Natural killer cell (primary cell): Measurements from ENCODE around the gene HOXD10. TPM values are rescaled to one million over a fixed set of nuclear protein-coding genes. Genes with fewer than 3 reads are reported as not detected.

Source experiments
- ATAC-seq, 3 donors: fragments of 150-1000 bp in 2 of 3; fragments of 200-7000 bp in 1 of 3; cut with Tn5 transposase; 1 replicate in 1 of 3; 2 replicates in 2 of 3; pipeline ENCODE4 v1.10.0; 2021; ENCODE audit warnings: mild to moderate bottlenecking in 2 of 3, moderate library complexity in 2 of 3
- DNase-seq, 2 donors: peaks; one replicate each; pipeline versions ENCODE4 v3.0.0 to v3.0.0-alpha.2; 2013 to 2021; ENCODE audit warnings: mixed read lengths in 1 of 2
- H3K27ac ChIP-seq: one replicate; pipeline ENCODE4 v1.5.1; 2013; ENCODE audit warnings: mild to moderate bottlenecking, low read length
- H3K27me3 ChIP-seq: one replicate; pipeline ENCODE4 v1.6.1; 2013; ENCODE audit warnings: low read length; ENCODE audit not compliant: control insufficient read depth, insufficient read depth
- H3K36me3 ChIP-seq: one replicate; pipeline ENCODE4 v1.6.1; 2013; ENCODE audit warnings: low read length; ENCODE audit not compliant: control insufficient read depth, insufficient read depth
- H3K4me1 ChIP-seq: one replicate; pipeline ENCODE4 v1.6.1; 2013; ENCODE audit warnings: low read length; ENCODE audit not compliant: control insufficient read depth, insufficient read depth
- H3K4me3 ChIP-seq: one replicate; pipeline ENCODE4 v1.5.1; 2013; ENCODE audit warnings: low read length
- H3K9me3 ChIP-seq: one replicate; pipeline ENCODE4 v1.6.1; 2013; ENCODE audit warnings: low read length; ENCODE audit not compliant: control insufficient read depth, insufficient read depth
- H3K27ac Mint-ChIP-seq, 2 donors: one replicate each; pipeline ENCODE4 v1.8.0; 2022; ENCODE audit warnings: mild to moderate bottlenecking in 2 of 2, mixed read lengths in 2 of 2, moderate library complexity in 1 of 2
- H3K27me3 Mint-ChIP-seq, 2 donors: one replicate each; pipeline ENCODE4 v1.8.0; 2022; ENCODE audit warnings: low read depth in 2 of 2, mixed read lengths in 2 of 2
- H3K36me3 Mint-ChIP-seq: one replicate; pipeline ENCODE4 v1.8.0; 2022; ENCODE audit warnings: mixed read lengths
- H3K4me1 Mint-ChIP-seq, 2 donors: one replicate each; pipeline ENCODE4 v1.8.0; 2022; ENCODE audit warnings: mixed read lengths in 2 of 2
- H3K4me3 Mint-ChIP-seq: one replicate; pipeline ENCODE4 v1.8.0; 2022; ENCODE audit warnings: mild to moderate bottlenecking, moderate library complexity, mixed read lengths
- H3K9me3 Mint-ChIP-seq, 2 donors: one replicate each; pipeline ENCODE4 v1.8.0; 2022; ENCODE audit warnings: mixed read lengths in 2 of 2
- CTCF ChIP-seq: fragments of 200-600 bp; IDR thresholded peaks from one replicate; pipeline ENCODE4 v1.8.0; 2022; ENCODE audit warnings: antibody characterized with exemption
- WGBS: methylation state at CpG from one replicate; pipeline ENCODE4 v1.1.7; 2013; ENCODE audit warnings: missing lambda C conversion rate; ENCODE audit not compliant: insufficient coverage; 5-methylcytosine and 5-hydroxymethylcytosine counted together
- intact Hi-C: fragments of 100-400 bp; cut with micrococcal nuclease; formaldehyde crosslinking; loops from one replicate; pipeline ENCODE4 v1.14.2; 2022
- total RNA-seq, 4 donors: library from RNA; stranded (reverse); fragments of 120-200 nt in 1 of 4; gene quantifications; one replicate each; pipeline versions ENCODE4 v1.2.3 to v1.2.4, GENCODE V29; 2013 to 2022

HOXD10 gene
- total RNA-seq, 3 donors from 2014 or later (not counting 1 experiment from before 2014, with no cell fraction given): not detected

GRCh38 chr2:176071330-176072291, 45.0 kb upstream of the HOXD10 start:
- ATAC-seq: no peak
- intact Hi-C loops: loop anchor here (5.0 kb wide), 1 partner anchor 1734 kb away; no protein-coding TSS in a partner anchor
- no peaks in the 10 kb centered on the region for H3K36me3 ChIP-seq
- peaks cover 6% of the 10 kb centered on the region for H3K4me1 ChIP-seq
- Mint-ChIP-seq H3K27ac (no peak overlapping the region), H3K4me1 (no peaks in the 10 kb centered on the region), H3K9me3 (peaks cover 0 to 2% of the 10 kb centered on the region in 2 donors), H3K27me3 (peaks cover 66 to 74% of the 10 kb centered on the region in 2 donors), H3K4me3 (no peak overlapping the region), H3K36me3 (peaks cover 12% of the 10 kb centered on the region)
- no peak overlapping the region for H3K27ac ChIP-seq
- 8% methylated on average over 57 of the region's 58 CpGs for whole genome bisulfite sequencing
- H3K4me3 ChIP-seq: no peak overlapping the region
- peaks cover 7% of the 10 kb centered on the region for H3K9me3 ChIP-seq
- TF ChIP-seq CTCF: no peak
- no peak for DNase-seq
- H3K27me3 ChIP-seq: peaks cover 62% of the 10 kb centered on the region

- DNase-seq: no peak
- Mint-ChIP-seq H3K4me1 (no peaks in the 10 kb centered on the region), H3K36me3 (peaks cover 12% of the 10 kb centered on the region), H3K4me3 (no peak overlapping the region), H3K9me3 (peaks cover 0 to 3% of the 10 kb centered on the region in 2 donors), H3K27ac (no peak overlapping the region), H3K27me3 (peaks cover 69 to 73% of the 10 kb centered on the region in 2 donors)
- WGBS: 39% methylated on average over 4 of the region's 5 CpGs
- Histone ChIP-seq H3K9me3 (peaks cover 7% of the 10 kb centered on the region), H3K27ac (no peak overlapping the region), H3K4me3 (no peak overlapping the region), H3K4me1 (no peaks in the 10 kb centered on the region), H3K36me3 (no peaks in the 10 kb centered on the region), H3K27me3 (peaks cover 63% of the 10 kb centered on the region)
- no peak for TF ChIP-seq CTCF
- no peak for ATAC-seq
- intact Hi-C loops: loop anchor here (5.0 kb wide), 1 partner anchor 1735 kb away; no protein-coding TSS in a partner anchor
Measured at GRCh38 chr2:176072292-176072669, 44.3 kb upstream of the HOXD10 start.

- DNase-seq (no peak), ATAC-seq (no peak)
- 4% methylated on average over 27 of the region's 29 CpGs for WGBS
- H3K36me3 ChIP-seq: no peaks in the 10 kb centered on the region
- TF ChIP-seq CTCF: no peak
- no peak overlapping the region for H3K27ac ChIP-seq
- H3K27me3 ChIP-seq: peaks cover 64% of the 10 kb centered on the region
- H3K27me3 Mint-ChIP-seq: peaks cover 70 to 72% of the 10 kb centered on the region in 2 donors
- H3K4me1 Mint-ChIP-seq: peaks cover 0 to under 1% of the 10 kb centered on the region in 2 donors
- no peak overlapping the region for H3K27ac Mint-ChIP-seq
- peaks cover 13% of the 10 kb centered on the region for H3K36me3 Mint-ChIP-seq
- intact Hi-C loops: loop anchor here (5.0 kb wide), 1 partner anchor 1736 kb away; no protein-coding TSS in a partner anchor
- no peak overlapping the region for H3K4me3 Mint-ChIP-seq
- no peaks in the 10 kb centered on the region for H3K4me1 ChIP-seq
- no peak overlapping the region for H3K4me3 ChIP-seq
- peaks cover 0 to 3% of the 10 kb centered on the region in 2 donors for H3K9me3 Mint-ChIP-seq
- H3K9me3 ChIP-seq: peaks cover 7% of the 10 kb centered on the region
Measured at GRCh38 chr2:176072951-176073904, 43.4 kb upstream of the HOXD10 start.
